22Rv1 (cell line): ENCODE measurements around the gene VIPR2.

Experiments used
- H3K27ac ChIP-seq: fragments of 450-650 bp; 2 replicates; pipeline ENCODE4 v1.5.1; 2017
- CTCF ChIP-seq: fragments of 450-650 bp; IDR thresholded peaks from 2 replicates; pipeline ENCODE4 v1.5.1; 2017; ENCODE audit warnings: mild to moderate bottlenecking
- ZFX ChIP-seq: fragments of 450-650 bp; IDR thresholded peaks from 2 replicates; pipeline ENCODE4 v1.6.1; 2017; ENCODE audit warnings: antibody characterized with exemption, borderline replicate concordance

VIPR2 gene

GRCh38 chr7:158997110-158997453 lies 147.6 kb downstream of the VIPR2 start:
- TF ChIP-seq CTCF (no peak), ZFX (no peak)
- H3K27ac ChIP-seq = no peak overlapping the region

GRCh38 chr7:158996214-158997109 lies 148.2 kb downstream of the VIPR2 start:
- TF ChIP-seq ZFX = no peak
- H3K27ac ChIP-seq = no peak overlapping the region

GRCh38 chr7:158995514-158995913 lies 149.2 kb downstream of the VIPR2 start:
- H3K27ac ChIP-seq = no peak overlapping the region
- TF ChIP-seq ZFX = no peak
- TF ChIP-seq CTCF = no peak

- H3K27ac ChIP-seq = no peak overlapping the region
- TF ChIP-seq CTCF (no peak), ZFX (no peak)
These were observed 150.0 kb downstream of the VIPR2 start for GRCh38 chr7:158994687-158995086.

- no peak for TF ChIP-seq CTCF
- TF ChIP-seq ZFX = no peak
- no peak overlapping the region for H3K27ac ChIP-seq
These were observed 151.1 kb downstream of the VIPR2 start for GRCh38 chr7:158993591-158993990.

- no peak for TF ChIP-seq CTCF
- TF ChIP-seq ZFX = no peak
- H3K27ac ChIP-seq = no peak overlapping the region
These were observed 151.9 kb downstream of the VIPR2 start for GRCh38 chr7:158992759-158993158.

GRCh38 chr7:158991824-158992621 lies 152.6 kb downstream of the VIPR2 start:
- TF ChIP-seq CTCF = no peak
- no peak for TF ChIP-seq ZFX
- H3K27ac ChIP-seq = no peak overlapping the region
